T1000 (cell line): Measurements from ENCODE around the gene FGF3.

Source experiments
- DNase-seq: peaks from one replicate; lab custom pipeline; 2025; ENCODE audit warnings: mixed read lengths; lab: John Stamatoyannopoulos, UW

FGF3 gene

GRCh38 chr11:69843529-69843921 is 24.3 kb upstream of the FGF3 start:
- DNase-seq: no peak

GRCh38 chr11:69842746-69843528 is 23.7 kb upstream of the FGF3 start:
- DNase-seq: no peak

DNA sequence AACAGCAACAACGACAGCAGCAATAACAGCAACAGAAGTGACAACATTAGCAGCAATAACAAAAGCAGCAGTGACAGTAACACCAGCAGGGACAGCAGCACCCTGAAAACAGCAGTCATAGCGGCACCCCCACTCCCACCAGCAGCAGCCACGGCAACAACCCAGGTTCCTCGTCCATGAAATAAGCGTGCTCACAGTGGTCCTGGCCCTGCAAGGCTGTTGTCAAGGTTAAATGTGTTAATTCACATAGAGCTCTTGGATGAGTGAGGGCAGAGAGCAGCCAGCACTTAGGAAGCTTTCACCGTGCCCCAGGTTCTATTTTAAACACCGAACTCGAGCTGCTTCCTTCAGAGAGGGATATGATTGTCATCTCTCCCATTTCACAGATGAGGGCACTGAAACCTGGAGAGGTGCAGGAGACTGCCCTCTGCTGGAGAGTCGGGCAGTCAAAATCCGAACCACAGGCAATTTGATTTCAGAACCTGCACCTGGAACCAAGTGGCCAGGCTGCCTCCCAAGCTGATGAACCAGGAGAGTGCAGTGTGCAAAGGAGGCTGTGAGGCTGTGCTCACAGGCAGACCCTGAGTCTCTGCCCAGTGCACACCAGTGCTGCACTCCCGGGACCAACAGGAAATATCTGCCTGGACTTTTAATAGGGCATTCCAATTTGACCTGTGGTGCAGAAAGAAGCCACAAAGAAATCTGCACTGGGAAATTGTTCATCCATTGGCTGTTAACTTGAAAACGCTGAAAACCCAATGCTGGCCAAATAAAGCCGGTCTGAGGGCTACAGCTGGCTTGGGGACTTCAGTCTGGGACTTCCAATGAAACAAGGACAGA is 22.9 kb upstream of the FGF3 start:
- no peak for DNase-seq

- no peak for DNase-seq
Measured at GRCh38 chr11:69841170-69841858, 22.1 kb upstream of the FGF3 start.

GRCh38 chr11:69840371-69841169 is 21.4 kb upstream of the FGF3 start:
- no peak for DNase-seq

DNA sequence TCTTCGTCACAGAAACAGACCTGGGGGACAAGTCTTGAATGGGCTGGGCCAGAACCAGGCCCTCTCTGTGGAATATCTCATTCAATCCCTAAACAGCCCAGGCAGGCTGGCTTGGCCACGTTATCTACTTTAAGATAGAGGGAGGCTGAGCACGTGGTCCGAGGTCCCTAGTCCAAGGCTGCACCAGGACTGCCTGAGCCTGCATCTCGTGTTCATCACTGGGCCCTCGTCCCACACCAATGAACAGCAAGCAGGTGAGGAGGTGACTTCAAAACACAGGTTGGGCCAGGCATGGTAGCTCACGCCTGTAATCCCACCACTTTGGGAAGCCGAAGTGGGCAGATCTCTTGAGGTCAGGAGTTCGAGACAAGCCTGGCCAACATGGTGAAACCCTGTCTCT is 20.3 kb upstream of the FGF3 start:
- no peak for DNase-seq

GRCh38 chr11:69837791-69838190 is 18.6 kb upstream of the FGF3 start:
- no peak for DNase-seq

DNA sequence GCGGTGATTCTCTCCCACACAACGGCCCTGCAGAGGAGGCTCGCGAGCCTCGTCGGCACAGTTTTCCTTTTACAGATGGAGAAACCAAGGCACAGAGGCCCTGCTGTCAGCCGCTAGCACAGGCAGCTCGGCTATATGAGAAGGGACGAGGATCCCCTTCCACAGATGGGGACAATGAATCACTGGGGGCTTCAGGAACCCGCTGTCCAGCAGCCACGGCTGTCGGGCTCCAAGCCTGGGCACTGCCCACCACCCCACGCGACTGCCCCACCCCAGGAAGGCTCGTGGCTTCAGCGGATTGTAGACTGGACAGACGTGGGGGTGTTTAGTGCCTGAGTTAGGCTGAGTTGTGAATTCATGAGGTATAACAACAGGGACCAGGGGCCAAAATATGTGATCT is 17.2 kb upstream of the FGF3 start:
- no peak for DNase-seq

GRCh38 chr11:69834811-69835800 is 15.9 kb upstream of the FGF3 start:
- no peak for DNase-seq

- no peak for DNase-seq
Measured at GRCh38 chr11:69834251-69834650, 15.0 kb upstream of the FGF3 start.

GRCh38 chr11:69832561-69833413 is 13.6 kb upstream of the FGF3 start:
- no peak for DNase-seq

GRCh38 chr11:69831985-69832384 is 12.8 kb upstream of the FGF3 start:
- no peak for DNase-seq

DNA sequence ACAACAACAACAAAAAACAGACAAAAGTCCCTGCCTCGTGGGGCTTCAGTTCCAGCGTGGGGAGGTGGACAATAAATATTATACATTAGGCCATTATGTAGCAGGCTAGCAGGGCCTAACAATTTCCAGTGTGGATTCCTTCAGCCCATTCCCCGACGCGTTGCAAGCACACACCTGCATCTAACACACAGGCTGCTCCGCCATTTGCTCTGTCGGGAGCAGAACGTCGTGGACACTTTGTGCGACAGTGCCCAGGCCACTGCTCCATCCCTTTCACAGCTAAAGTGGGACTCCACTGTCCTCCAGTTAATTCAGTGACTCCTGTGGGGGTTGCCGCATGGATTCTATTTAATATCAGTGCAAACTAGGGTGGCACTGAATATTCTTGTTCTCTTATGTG is 10.9 kb upstream of the FGF3 start:
- no peak for DNase-seq

DNA sequence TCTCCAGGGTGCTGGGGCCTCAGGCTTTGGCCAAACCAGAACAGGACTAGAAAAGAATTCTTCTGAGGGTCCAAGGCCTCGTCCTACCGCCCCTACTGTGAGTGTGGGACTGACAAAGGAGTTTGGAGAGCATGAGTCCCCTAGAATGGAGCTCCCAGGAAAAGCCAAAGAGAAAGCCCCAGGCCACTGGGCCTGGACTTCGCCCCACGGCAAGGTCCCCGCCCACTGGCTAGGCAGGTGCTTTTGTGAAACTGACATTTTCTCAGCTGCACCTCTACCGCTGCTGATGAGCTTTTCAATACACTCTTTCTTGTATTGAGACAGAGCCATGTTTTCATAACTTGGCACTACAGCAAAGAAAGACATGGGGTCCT is 9.7 kb upstream of the FGF3 start:
- DNase-seq: no peak

GRCh38 chr11:69828276-69828970 is 9.2 kb upstream of the FGF3 start:
- no peak for DNase-seq

GRCh38 chr11:69826773-69827172 is 7.6 kb upstream of the FGF3 start:
- no peak for DNase-seq

DNA sequence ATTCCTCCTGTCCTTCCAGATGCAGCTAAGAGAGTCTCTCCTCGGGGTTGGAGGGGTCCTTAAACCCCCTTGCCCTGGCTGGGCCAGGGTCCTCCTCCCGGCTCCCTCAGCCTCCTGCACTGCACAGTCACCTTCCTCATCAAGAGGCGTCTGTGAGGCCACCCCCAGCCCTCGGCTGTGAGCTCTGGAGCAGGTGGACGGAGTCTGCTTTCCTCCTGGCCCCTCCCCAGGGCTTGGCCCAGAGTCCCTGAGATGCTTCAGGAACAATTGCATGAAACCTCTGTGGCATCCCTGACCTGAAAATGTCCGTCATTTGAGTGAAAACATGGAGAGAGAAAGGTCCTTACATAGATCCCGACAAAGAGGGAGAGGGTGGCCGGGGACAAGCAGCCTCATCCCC is 6.7 kb upstream of the FGF3 start:
- DNase-seq: no peak

- DNase-seq: no peak
Measured at GRCh38 chr11:69825037-69825834, 6.0 kb upstream of the FGF3 start.
